Thyroid gland (tissue), 4 donors: ENCODE results near the gene CCDC88A.

Source experiments
- POLR2A ChIP-seq, 2 donors: fragments of 450-650 bp; IDR thresholded peaks; one replicate each; pipeline ENCODE4 v1.6.1; 2017; ENCODE audit warnings: antibody characterized with exemption in 2 of 2, mild to moderate bottlenecking in 2 of 2, moderate library complexity in 1 of 2
- TF ChIP-seq, protein P1 (sequence below), 6 experiments: fragments of 200-600 bp in 3 of 6; fragments of 450-650 bp in 3 of 6; sonication (generic) in 3 of 6; IDR thresholded peaks; one replicate each; pipeline ENCODE4 v1.5.1; 2016 to 2019; ENCODE audit warnings: antibody characterized with exemption in 6 of 6, mild to moderate bottlenecking in 2 of 6, inconsistent platforms in 1 of 6, moderate library complexity in 1 of 6

DNA sequence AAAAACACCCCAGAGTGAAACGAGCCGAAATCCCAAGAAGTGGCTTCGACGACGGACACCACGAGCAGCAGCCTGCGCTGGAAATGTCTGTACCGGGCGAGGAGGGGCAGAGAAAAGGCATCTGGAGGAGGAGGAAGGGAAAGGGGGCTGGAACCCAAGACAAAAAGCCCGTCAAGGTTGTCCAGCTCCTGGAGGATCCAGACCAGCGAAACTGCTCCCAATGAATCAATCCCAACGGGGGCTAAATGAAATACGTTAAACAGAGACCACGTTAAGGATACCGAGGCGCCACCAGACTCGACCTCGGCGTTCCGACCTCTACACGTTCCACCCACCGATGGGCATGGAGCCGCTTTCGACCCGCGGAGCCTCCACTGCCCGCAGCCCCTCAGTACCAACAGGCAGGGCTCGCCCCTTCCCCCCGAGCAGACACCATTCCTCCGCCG, 400 bp downstream of the CCDC88A start:
- no peak for TF ChIP-seq POLR2A (IDR thresholded peaks at IDR 0.05)
- TF ChIP-seq, protein P1, sequence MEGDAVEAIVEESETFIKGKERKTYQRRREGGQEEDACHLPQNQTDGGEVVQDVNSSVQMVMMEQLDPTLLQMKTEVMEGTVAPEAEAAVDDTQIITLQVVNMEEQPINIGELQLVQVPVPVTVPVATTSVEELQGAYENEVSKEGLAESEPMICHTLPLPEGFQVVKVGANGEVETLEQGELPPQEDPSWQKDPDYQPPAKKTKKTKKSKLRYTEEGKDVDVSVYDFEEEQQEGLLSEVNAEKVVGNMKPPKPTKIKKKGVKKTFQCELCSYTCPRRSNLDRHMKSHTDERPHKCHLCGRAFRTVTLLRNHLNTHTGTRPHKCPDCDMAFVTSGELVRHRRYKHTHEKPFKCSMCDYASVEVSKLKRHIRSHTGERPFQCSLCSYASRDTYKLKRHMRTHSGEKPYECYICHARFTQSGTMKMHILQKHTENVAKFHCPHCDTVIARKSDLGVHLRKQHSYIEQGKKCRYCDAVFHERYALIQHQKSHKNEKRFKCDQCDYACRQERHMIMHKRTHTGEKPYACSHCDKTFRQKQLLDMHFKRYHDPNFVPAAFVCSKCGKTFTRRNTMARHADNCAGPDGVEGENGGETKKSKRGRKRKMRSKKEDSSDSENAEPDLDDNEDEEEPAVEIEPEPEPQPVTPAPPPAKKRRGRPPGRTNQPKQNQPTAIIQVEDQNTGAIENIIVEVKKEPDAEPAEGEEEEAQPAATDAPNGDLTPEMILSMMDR (IDR thresholded peaks at IDR 0.05), result no peak
